ENCODE measurements around the gene PSMD11. TPM values are rescaled to one million over a fixed set of nuclear protein-coding genes. Genes with fewer than 3 reads are reported as not detected.

PSMD11 gene
- total RNA-seq, 2 experiments from 2014 or later, result 81.0 to 137 TPM

DNA sequence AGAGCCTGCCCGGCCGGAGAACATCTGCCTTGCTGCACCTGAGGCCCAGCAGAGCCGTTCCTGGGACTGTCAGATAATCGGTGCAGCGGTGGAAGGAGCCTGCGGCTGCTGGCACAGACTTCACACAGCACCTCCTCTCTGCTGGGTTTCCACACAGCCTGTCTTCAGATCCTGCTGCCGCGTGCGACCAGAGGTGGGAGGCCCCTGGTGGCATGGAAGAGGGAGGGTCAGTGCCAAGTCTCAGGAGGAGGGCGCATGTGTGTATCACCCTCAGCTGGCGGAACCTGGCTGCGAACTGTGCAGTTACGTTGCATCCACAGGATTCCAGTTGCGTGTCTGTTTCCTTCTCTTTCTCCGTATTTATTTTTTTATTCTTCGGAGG is 45.8 kb downstream of the PSMD11 start:
- CTCF ChIA-PET (ENCODE audit: unreplicated experiment), result no interaction called here
- no peaks in the 10 kb centered on the region for H3K9me3 ChIP-seq (ENCODE audit: low read length)
- H3K4me2 ChIP-seq (ENCODE audit: low read length), result no peak overlapping the region
- H3K4me3 ChIP-seq (ENCODE audit: low read depth, low read length, poor library complexity, severe bottlenecking), result no peak overlapping the region
- peaks cover 17% of the 10 kb centered on the region for H3K4me1 ChIP-seq (ENCODE audit: insufficient read depth, low read length, poor library complexity, severe bottlenecking)
- no peaks in the 10 kb centered on the region for H4K20me1 ChIP-seq (ENCODE audit: insufficient read depth, low read length)
- no peak overlapping the region for H3K27ac ChIP-seq (ENCODE audit: low read depth, low read length, poor library complexity, severe bottlenecking)
- no peak for DNase-seq (ENCODE audit: low spot score)
- POLR2A ChIA-PET, result no interaction called here
- no peak for TF ChIP-seq EZH2phosphoT487 (IDR thresholded peaks at IDR 0.05; ENCODE audit: borderline replicate concordance, low read depth, low read length)
- TF ChIP-seq, protein P1, sequence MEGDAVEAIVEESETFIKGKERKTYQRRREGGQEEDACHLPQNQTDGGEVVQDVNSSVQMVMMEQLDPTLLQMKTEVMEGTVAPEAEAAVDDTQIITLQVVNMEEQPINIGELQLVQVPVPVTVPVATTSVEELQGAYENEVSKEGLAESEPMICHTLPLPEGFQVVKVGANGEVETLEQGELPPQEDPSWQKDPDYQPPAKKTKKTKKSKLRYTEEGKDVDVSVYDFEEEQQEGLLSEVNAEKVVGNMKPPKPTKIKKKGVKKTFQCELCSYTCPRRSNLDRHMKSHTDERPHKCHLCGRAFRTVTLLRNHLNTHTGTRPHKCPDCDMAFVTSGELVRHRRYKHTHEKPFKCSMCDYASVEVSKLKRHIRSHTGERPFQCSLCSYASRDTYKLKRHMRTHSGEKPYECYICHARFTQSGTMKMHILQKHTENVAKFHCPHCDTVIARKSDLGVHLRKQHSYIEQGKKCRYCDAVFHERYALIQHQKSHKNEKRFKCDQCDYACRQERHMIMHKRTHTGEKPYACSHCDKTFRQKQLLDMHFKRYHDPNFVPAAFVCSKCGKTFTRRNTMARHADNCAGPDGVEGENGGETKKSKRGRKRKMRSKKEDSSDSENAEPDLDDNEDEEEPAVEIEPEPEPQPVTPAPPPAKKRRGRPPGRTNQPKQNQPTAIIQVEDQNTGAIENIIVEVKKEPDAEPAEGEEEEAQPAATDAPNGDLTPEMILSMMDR (conservative IDR thresholded peaks at IDR 0.05; ENCODE audit: low read length), result no peak
- no peaks in the 10 kb centered on the region for H3K36me3 ChIP-seq (ENCODE audit: insufficient read depth, low read length)
- H3K79me2 ChIP-seq (ENCODE audit: insufficient read depth, low read depth, low read length), result no peaks in the 10 kb centered on the region
- intact Hi-C loops (cut with micrococcal nuclease; ENCODE audit: unreplicated experiment), result no loop called here
- no TSS peak for BruUV-seq (replicated peaks)
- no peak overlapping the region for H2AFZ ChIP-seq (ENCODE audit: low read length)
- H3K9me2 ChIP-seq (ENCODE audit: insufficient read depth, low read length), result no peaks in the 10 kb centered on the region

DNA sequence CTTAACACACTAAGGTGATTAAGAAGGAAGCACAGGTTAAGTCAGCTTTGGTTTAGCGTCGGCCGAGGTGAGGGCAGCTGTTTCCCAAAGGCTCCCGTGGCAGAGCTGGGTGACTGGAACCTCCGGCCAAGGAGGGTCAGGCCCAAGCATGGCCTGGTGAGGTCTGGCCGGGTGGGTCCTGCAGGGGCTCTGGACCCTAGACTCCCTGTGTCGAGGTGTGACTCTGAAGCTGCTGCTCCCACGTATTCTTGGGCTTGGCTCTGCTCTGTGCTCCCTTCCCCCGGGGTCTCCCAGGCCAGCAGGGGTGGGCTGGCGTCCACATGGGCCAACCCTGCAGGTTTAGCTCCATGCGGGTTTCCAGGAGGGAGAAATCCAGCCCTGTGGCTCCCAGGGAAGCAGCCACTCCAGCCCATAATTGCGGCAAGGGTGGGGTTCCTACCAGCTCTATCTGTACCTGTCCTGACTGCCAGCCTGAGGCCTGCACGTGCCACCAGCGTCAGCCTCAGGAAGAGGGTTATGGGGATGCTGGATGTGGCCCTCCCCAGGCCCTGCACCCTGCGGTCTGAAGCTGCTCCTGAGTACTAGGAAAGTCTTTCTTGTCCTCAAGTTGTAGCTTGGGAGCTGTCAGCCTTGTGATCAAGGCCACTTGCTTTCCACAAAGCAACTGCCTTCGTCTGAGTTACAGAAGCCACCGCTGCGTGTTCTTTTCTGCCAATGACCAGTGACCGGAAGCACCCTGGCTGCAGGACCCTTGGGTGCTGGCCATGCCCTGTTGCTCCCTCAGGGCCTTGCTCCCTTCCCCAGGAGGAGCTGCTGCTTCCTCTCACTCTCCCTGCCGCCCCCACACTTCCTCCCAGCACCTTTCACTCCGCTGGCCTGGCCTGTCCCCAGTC is 47.3 kb downstream of the PSMD11 start:
- CTCF ChIA-PET (ENCODE audit: unreplicated experiment), result no interaction called here
- POLR2A ChIA-PET, result interaction anchor here (0.5 kb wide), 1 partner anchor 32 kb away, joined by 7 read pairs; no protein-coding TSS in a partner anchor
- Histone ChIP-seq H4K20me1 (ENCODE audit: insufficient read depth, low read length) (no peaks in the 10 kb centered on the region), H2AFZ (ENCODE audit: low read length) (no peak overlapping the region), H3K36me3 (ENCODE audit: insufficient read depth, low read length) (no peaks in the 10 kb centered on the region), H3K4me3 (ENCODE audit: low read depth, low read length, poor library complexity, severe bottlenecking) (no peak overlapping the region), H3K4me2 (ENCODE audit: low read length) (no peak overlapping the region), H3K9me2 (ENCODE audit: insufficient read depth, low read length) (no peaks in the 10 kb centered on the region), H3K79me2 (ENCODE audit: insufficient read depth, low read depth, low read length) (no peaks in the 10 kb centered on the region), H3K4me1 (ENCODE audit: insufficient read depth, low read length, poor library complexity, severe bottlenecking) (peaks cover 8% of the 10 kb centered on the region), H3K27ac (ENCODE audit: low read depth, low read length, poor library complexity, severe bottlenecking) (no peak overlapping the region), H3K9me3 (ENCODE audit: low read length) (no peaks in the 10 kb centered on the region)
- TF ChIP-seq, protein P1 (conservative IDR thresholded peaks at IDR 0.05; ENCODE audit: low read length), result no peak
- TF ChIP-seq EZH2phosphoT487 (IDR thresholded peaks at IDR 0.05; ENCODE audit: borderline replicate concordance, low read depth, low read length), result no peak
- intact Hi-C loops (cut with micrococcal nuclease; ENCODE audit: unreplicated experiment), result no loop called here
- BruUV-seq (replicated peaks), result no TSS peak
- DNase-seq (ENCODE audit: low spot score), result no peak

DNA sequence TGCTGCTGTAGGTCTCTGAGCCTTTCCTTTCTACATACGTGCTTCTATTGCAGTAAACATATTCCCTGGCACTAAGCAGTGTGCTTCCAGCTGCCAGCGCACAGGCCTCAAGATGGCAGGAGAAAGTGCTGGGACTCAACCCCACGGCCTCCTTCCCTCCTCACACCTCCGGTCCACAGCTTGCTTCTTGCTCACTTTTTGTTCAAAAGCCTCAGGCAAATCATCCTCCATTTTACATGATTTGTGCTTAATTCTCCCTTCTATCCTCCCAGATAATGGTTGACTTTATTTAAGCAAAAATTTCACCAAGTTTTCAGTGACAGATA is 47.9 kb downstream of the PSMD11 start:
- DNase-seq (ENCODE audit: low spot score), result no peak
- POLR2A ChIA-PET, result no interaction called here
- CTCF ChIA-PET (ENCODE audit: unreplicated experiment), result no interaction called here
- Histone ChIP-seq H3K36me3 (ENCODE audit: insufficient read depth, low read length) (no peaks in the 10 kb centered on the region), H3K4me2 (ENCODE audit: low read length) (no peak overlapping the region), H3K9me2 (ENCODE audit: insufficient read depth, low read length) (no peaks in the 10 kb centered on the region), H3K4me1 (ENCODE audit: insufficient read depth, low read length, poor library complexity, severe bottlenecking) (peaks cover 8% of the 10 kb centered on the region), H4K20me1 (ENCODE audit: insufficient read depth, low read length) (no peaks in the 10 kb centered on the region), H3K9me3 (ENCODE audit: low read length) (no peaks in the 10 kb centered on the region), H3K4me3 (ENCODE audit: low read depth, low read length, poor library complexity, severe bottlenecking) (no peak overlapping the region), H3K79me2 (ENCODE audit: insufficient read depth, low read depth, low read length) (no peaks in the 10 kb centered on the region), H3K27ac (ENCODE audit: low read depth, low read length, poor library complexity, severe bottlenecking) (no peak overlapping the region), H2AFZ (ENCODE audit: low read length) (no peak overlapping the region)
- no TSS peak for BruUV-seq (replicated peaks)
- intact Hi-C loops (cut with micrococcal nuclease; ENCODE audit: unreplicated experiment), result no loop called here
- TF ChIP-seq, protein P1 (conservative IDR thresholded peaks at IDR 0.05; ENCODE audit: low read length), result no peak
- TF ChIP-seq EZH2phosphoT487 (IDR thresholded peaks at IDR 0.05; ENCODE audit: borderline replicate concordance, low read depth, low read length), result no peak

All from OCI-LY7 (cell line).